Peyer's patch (tissue), 4 donors: ENCODE measurements around the gene DNAJC7. TPM values are rescaled to one million over a fixed set of nuclear protein-coding genes. Genes with fewer than 3 reads are reported as not detected.
A peak's percentile ranks its signal among the peaks of the same experiment; 100 is the strongest.
"Not testable (repeated sequence)": the region's sequence is repeated elsewhere in the genome, so short reads cannot be mapped to it uniquely, and the experiment has no call there.

Source experiments
- DNase-seq, 3 donors: peaks; one replicate each; pipeline ENCODE4 v3.0.0-alpha.2; 2017 to 2019
- H3K27ac ChIP-seq, 4 donors: fragments of 200-600 bp; sonication (generic); one replicate each; pipeline ENCODE4 v1.5.1; 2016 to 2019
- H3K27me3 ChIP-seq, 2 donors: fragments of 200-600 bp; sonication (generic); one replicate each; pipeline ENCODE4 v1.5.1; 2019
- H3K36me3 ChIP-seq, 3 donors: fragments of 200-600 bp; sonication (generic); one replicate each; pipeline ENCODE4 v1.5.1; 2016 to 2019
- H3K4me1 ChIP-seq, 4 donors: fragments of 200-600 bp; sonication (generic); one replicate each; pipeline ENCODE4 v1.5.1; 2016 to 2019
- H3K4me3 ChIP-seq, 4 donors: fragments of 200-600 bp; sonication (generic); 1 replicate in 3 of 4; 2 replicates in 1 of 4; pipeline ENCODE4 v1.5.1; 2016 to 2019; ENCODE audit warnings: mild to moderate bottlenecking in 1 of 4
- H3K9me3 ChIP-seq, 4 donors: fragments of 200-600 bp; sonication (generic); one replicate each; pipeline ENCODE4 v1.5.1; 2016 to 2019; ENCODE audit warnings: mild to moderate bottlenecking in 1 of 4
- CTCF ChIP-seq, 6 experiments: fragments of 450-650 bp in 4 of 6; fragments of 200-600 bp in 2 of 6; sonication (generic) in 1 of 6; IDR thresholded peaks; one replicate each; pipeline ENCODE4 v1.5.1; 2017 to 2019; ENCODE audit warnings: antibody characterized with exemption in 6 of 6, mild to moderate bottlenecking in 3 of 6, moderate library complexity in 1 of 6
- POLR2A ChIP-seq, 2 donors: fragments of 450-650 bp; IDR thresholded peaks; one replicate each; pipeline ENCODE4 v1.5.1; 2017; ENCODE audit warnings: antibody characterized with exemption in 2 of 2, mild to moderate bottlenecking in 2 of 2, moderate library complexity in 2 of 2
- total RNA-seq, 4 donors: library from RNA; depleted of rRNA; stranded (reverse); fragments of >200 nt; gene quantifications; one replicate each; pipeline ENCODE4 v1.1.0, GENCODE V29; 2016

DNAJC7 gene
- total RNA-seq, 4 donors from 2014 or later = 51.0 to 80.9 (median 70.7) TPM

- no peaks in the 10 kb centered on the region for H3K9me3 ChIP-seq
- TF ChIP-seq POLR2A (IDR thresholded peaks at IDR 0.05) = no peak
- TF ChIP-seq CTCF (IDR thresholded peaks at IDR 0.05) = no peak
- H3K4me1 ChIP-seq = peaks cover 0 to 28% (median 5%) of the 10 kb centered on the region in 4 donors
- H3K27me3 ChIP-seq = no peaks in the 10 kb centered on the region
- H3K27ac ChIP-seq = peak overlapping the region; percentile 32 to 58 (median 45)
- DNase-seq = no peak
- peaks cover 0 to 24% (median 0%) of the 10 kb centered on the region in 3 donors for H3K36me3 ChIP-seq
- no peak overlapping the region for H3K4me3 ChIP-seq
Measured at GRCh38 chr17:42025191-42025579, 7.9 kb upstream of the DNAJC7 start.

- peak overlapping the region in 3 of 4 donors; percentile 33 to 58 (median 57) for H3K27ac ChIP-seq
- TF ChIP-seq POLR2A (IDR thresholded peaks at IDR 0.05) (no peak), CTCF (IDR thresholded peaks at IDR 0.05) (no peak)
- no peaks in the 10 kb centered on the region for H3K9me3 ChIP-seq
- peaks cover 0 to 28% (median 5%) of the 10 kb centered on the region in 4 donors for H3K4me1 ChIP-seq
- no peak for DNase-seq
- peaks cover 0 to 24% (median 0%) of the 10 kb centered on the region in 3 donors for H3K36me3 ChIP-seq
- no peaks in the 10 kb centered on the region for H3K27me3 ChIP-seq
- H3K4me3 ChIP-seq = no peak overlapping the region
Measured at GRCh38 chr17:42023524-42024349, 6.5 kb upstream of the DNAJC7 start.

GRCh38 chr17:42020845-42021244 lies 3.6 kb upstream of the DNAJC7 start:
- not testable (repeated sequence) for H3K9me3 ChIP-seq, H3K27ac ChIP-seq, DNase-seq, H3K27me3 ChIP-seq
- Histone ChIP-seq H3K4me3 (peak overlapping the region in 3 of 4 donors; percentile 70 to 76 (median 75)), H3K4me1 (peaks cover 0 to 42% (median 7%) of the 10 kb centered on the region in 4 donors), H3K36me3 (peaks cover 0 to 24% (median 0%) of the 10 kb centered on the region in 3 donors)

GRCh38 chr17:42019509-42020404 lies 2.5 kb upstream of the DNAJC7 start, which contains the start of gene NKIRAS2:
Gene NKIRAS2, plus strand, starts transcription at chr17:42020090. Its CDS starts 1,488 bp downstream, at chr17:42021578.
- TF ChIP-seq CTCF (IDR thresholded peaks at IDR 0.05) (peak; percentile 91 to 97 (median 94)), POLR2A (IDR thresholded peaks at IDR 0.05) (peak; percentile 45 to 55)
- Histone ChIP-seq H3K27me3 (no peaks in the 10 kb centered on the region), H3K27ac (peak within 1 kb of the TSS; percentile 68 to 80 (median 78)), H3K4me1 (peaks cover 0 to 45% (median 6%) of the 10 kb centered on the region in 4 donors), H3K4me3 (peak within 1 kb of the TSS; percentile 62 to 76 (median 72)), H3K36me3 (peaks cover 0 to 24% (median 0%) of the 10 kb centered on the region in 3 donors), H3K9me3 (no peaks in the 10 kb centered on the region)
- peak; percentile 93 to 97 (median 95) for DNase-seq

- TF ChIP-seq CTCF (IDR thresholded peaks at IDR 0.05) (no peak), POLR2A (IDR thresholded peaks at IDR 0.05) (no peak)
- no peak overlapping the region for H3K4me3 ChIP-seq
- no peaks in the 10 kb centered on the region for H3K27me3 ChIP-seq
- peaks cover 0 to 44% (median 6%) of the 10 kb centered on the region in 4 donors for H3K4me1 ChIP-seq
- peaks cover 0 to 20% (median 0%) of the 10 kb centered on the region in 3 donors for H3K36me3 ChIP-seq
- DNase-seq = no peak
- H3K27ac ChIP-seq = no peak overlapping the region
- no peaks in the 10 kb centered on the region for H3K9me3 ChIP-seq
Measured at GRCh38 chr17:42018988-42019387, 1.7 kb upstream of the DNAJC7 start.
